Ishikawa (cell line): Measurements from ENCODE around the gene PASD1.

Source experiments
- CEBPB ChIP-seq: IDR thresholded peaks from 2 replicates; pipeline ENCODE4 v1.6.1; 2012
- EGR1 ChIP-seq: IDR thresholded peaks from 2 replicates; pipeline ENCODE4 v1.6.1; 2012
- EP300 ChIP-seq: IDR thresholded peaks from 2 replicates; pipeline ENCODE4 v1.6.1; 2012; ENCODE audit warnings: borderline replicate concordance
- NFIC ChIP-seq: IDR thresholded peaks from 2 replicates; pipeline ENCODE4 v1.6.1; 2012
- RAD21 ChIP-seq: IDR thresholded peaks from 2 replicates; pipeline ENCODE4 v1.6.1; 2012; ENCODE audit warnings: low read depth
- TAF1 ChIP-seq: IDR thresholded peaks from 2 replicates; pipeline ENCODE4 v1.6.1; 2012; ENCODE audit warnings: low read depth, mild to moderate bottlenecking
- TEAD4 ChIP-seq: IDR thresholded peaks from 2 replicates; pipeline ENCODE4 v1.6.1; 2012
- YY1 ChIP-seq: IDR thresholded peaks from 2 replicates; pipeline ENCODE4 v1.6.1; 2012; ENCODE audit warnings: low read depth
- ZBTB7A ChIP-seq: IDR thresholded peaks from 2 replicates; pipeline ENCODE4 v1.6.1; 2012; ENCODE audit warnings: low read depth
- TF ChIP-seq, protein P1 (sequence below): IDR thresholded peaks from 2 replicates; pipeline ENCODE4 v1.6.1; 2012
- TF ChIP-seq, protein P2 (sequence below): IDR thresholded peaks from 2 replicates; pipeline ENCODE4 v1.6.1; 2012; ENCODE audit warnings: low read depth, mild to moderate bottlenecking
- TF ChIP-seq, protein P3 (sequence below): IDR thresholded peaks from 2 replicates; pipeline ENCODE4 v1.6.1; 2012

DNA sequence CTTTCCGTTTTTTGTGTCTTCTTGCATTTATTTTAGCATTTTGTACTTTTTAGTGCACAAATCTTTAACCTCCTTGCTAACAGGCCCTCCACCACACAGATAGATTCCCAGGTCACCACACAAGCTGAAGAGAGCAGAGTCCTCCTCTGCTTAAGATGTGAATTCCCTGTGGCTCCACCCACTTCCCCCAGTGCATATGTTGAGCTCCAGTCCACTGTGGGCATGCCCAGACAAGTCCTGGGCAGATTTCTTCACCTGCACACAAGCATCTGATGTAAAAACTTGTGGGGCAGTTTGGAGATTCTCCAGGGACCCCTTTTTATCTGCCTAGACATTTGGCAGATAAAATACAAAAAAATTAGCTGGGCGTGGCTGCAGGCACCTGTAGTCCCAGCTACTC lies 19.8 kb upstream of the PASD1 start:
- TF ChIP-seq EP300 = no peak
- TF ChIP-seq YY1 = no peak
- no peak for TF ChIP-seq EGR1
- no peak for TF ChIP-seq TEAD4
- no peak for TF ChIP-seq CEBPB
- TF ChIP-seq, protein P1, sequence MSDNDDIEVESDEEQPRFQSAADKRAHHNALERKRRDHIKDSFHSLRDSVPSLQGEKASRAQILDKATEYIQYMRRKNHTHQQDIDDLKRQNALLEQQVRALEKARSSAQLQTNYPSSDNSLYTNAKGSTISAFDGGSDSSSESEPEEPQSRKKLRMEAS = no peak
- TF ChIP-seq, protein P2, sequence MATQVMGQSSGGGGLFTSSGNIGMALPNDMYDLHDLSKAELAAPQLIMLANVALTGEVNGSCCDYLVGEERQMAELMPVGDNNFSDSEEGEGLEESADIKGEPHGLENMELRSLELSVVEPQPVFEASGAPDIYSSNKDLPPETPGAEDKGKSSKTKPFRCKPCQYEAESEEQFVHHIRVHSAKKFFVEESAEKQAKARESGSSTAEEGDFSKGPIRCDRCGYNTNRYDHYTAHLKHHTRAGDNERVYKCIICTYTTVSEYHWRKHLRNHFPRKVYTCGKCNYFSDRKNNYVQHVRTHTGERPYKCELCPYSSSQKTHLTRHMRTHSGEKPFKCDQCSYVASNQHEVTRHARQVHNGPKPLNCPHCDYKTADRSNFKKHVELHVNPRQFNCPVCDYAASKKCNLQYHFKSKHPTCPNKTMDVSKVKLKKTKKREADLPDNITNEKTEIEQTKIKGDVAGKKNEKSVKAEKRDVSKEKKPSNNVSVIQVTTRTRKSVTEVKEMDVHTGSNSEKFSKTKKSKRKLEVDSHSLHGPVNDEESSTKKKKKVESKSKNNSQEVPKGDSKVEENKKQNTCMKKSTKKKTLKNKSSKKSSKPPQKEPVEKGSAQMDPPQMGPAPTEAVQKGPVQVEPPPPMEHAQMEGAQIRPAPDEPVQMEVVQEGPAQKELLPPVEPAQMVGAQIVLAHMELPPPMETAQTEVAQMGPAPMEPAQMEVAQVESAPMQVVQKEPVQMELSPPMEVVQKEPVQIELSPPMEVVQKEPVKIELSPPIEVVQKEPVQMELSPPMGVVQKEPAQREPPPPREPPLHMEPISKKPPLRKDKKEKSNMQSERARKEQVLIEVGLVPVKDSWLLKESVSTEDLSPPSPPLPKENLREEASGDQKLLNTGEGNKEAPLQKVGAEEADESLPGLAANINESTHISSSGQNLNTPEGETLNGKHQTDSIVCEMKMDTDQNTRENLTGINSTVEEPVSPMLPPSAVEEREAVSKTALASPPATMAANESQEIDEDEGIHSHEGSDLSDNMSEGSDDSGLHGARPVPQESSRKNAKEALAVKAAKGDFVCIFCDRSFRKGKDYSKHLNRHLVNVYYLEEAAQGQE = no peak
- TF ChIP-seq RAD21 = no peak
- TF ChIP-seq TAF1 = no peak
- TF ChIP-seq ZBTB7A = no peak
- TF ChIP-seq, protein P3, sequence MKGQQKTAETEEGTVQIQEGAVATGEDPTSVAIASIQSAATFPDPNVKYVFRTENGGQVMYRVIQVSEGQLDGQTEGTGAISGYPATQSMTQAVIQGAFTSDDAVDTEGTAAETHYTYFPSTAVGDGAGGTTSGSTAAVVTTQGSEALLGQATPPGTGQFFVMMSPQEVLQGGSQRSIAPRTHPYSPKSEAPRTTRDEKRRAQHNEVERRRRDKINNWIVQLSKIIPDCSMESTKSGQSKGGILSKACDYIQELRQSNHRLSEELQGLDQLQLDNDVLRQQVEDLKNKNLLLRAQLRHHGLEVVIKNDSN = no peak
- no peak for TF ChIP-seq NFIC
